ENCODE results near the gene DRD2. TPM values are rescaled to one million over a fixed set of nuclear protein-coding genes. Genes with fewer than 3 reads are reported as not detected.

DRD2 gene
- total RNA-seq, 4 donors from 2014 or later: 0.39 to 4.5 (median 1.3) TPM; not detected in 1

DNA sequence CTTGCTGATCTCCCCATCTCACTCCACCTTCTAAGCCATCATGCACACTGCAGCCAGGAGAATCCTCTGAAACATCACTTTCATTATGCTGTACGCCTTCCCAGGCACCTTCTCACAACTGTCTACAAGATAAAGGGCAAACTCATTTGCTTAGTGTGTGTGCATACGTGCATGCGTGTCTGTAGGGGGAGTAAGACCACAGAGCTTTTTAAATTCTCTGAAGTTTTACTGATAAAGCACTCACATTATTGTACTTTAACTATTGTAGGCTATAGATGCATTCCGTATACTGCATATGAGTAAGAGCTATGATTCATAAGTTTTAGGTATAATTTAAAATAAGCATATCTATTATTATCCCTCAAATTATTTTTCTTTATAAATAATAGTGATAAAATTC lies 102.9 kb downstream of the DRD2 start:
- TF ChIP-seq EP300 (IDR thresholded peaks at IDR 0.05) (no peak), POLR2A (IDR thresholded peaks at IDR 0.05) (no peak)
- TF ChIP-seq, protein P1, sequence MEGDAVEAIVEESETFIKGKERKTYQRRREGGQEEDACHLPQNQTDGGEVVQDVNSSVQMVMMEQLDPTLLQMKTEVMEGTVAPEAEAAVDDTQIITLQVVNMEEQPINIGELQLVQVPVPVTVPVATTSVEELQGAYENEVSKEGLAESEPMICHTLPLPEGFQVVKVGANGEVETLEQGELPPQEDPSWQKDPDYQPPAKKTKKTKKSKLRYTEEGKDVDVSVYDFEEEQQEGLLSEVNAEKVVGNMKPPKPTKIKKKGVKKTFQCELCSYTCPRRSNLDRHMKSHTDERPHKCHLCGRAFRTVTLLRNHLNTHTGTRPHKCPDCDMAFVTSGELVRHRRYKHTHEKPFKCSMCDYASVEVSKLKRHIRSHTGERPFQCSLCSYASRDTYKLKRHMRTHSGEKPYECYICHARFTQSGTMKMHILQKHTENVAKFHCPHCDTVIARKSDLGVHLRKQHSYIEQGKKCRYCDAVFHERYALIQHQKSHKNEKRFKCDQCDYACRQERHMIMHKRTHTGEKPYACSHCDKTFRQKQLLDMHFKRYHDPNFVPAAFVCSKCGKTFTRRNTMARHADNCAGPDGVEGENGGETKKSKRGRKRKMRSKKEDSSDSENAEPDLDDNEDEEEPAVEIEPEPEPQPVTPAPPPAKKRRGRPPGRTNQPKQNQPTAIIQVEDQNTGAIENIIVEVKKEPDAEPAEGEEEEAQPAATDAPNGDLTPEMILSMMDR (IDR thresholded peaks at IDR 0.05): no peak
- no peak for DNase-seq (ENCODE audit: low spot score in 2 of 2)
- H3K36me3 ChIP-seq: peaks cover 0 to 41% (median 7%) of the 10 kb centered on the region in 3 donors
- H3K9me3 ChIP-seq: no peaks in the 10 kb centered on the region
- H3K4me1 ChIP-seq: no peaks in the 10 kb centered on the region
- no peak overlapping the region for H3K27ac ChIP-seq
- 69 to 70% methylated on average over 4 of the region's 4 CpGs for WGBS, 2 donors
- no peak overlapping the region for H3K4me3 ChIP-seq
- H3K27me3 ChIP-seq: no peaks in the 10 kb centered on the region

DNA sequence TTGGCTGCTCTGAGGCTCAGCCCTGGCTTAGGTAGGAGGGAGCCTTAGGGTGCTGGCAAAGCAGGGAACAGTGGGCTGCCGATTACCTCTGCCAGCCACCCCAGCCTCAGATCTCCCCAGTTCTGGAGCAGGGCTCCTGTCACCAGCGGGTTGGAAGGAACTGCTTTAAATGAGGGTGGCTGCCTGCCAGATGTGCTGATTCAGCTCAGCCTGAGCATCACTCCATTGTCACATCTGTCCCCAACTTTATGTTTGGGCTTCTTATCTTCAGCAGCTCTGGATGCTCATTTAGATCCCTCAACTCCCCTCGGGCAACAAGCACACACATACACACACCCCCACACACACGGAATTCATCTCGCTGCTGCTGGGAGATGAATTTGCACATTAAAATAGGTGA lies 104.6 kb downstream of the DRD2 start:
- Histone ChIP-seq H3K9me3 (no peaks in the 10 kb centered on the region), H3K27ac (no peak overlapping the region), H3K4me3 (no peak overlapping the region), H3K27me3 (no peaks in the 10 kb centered on the region), H3K36me3 (peaks cover 0 to 58% (median 7%) of the 10 kb centered on the region in 3 donors), H3K4me1 (no peaks in the 10 kb centered on the region)
- TF ChIP-seq EP300 (IDR thresholded peaks at IDR 0.05) (no peak), POLR2A (IDR thresholded peaks at IDR 0.05) (no peak)
- TF ChIP-seq, protein P1 (IDR thresholded peaks at IDR 0.05): no peak
- WGBS, 2 donors: 73 to 75% methylated on average over 5 of the region's 5 CpGs
- DNase-seq (ENCODE audit: low spot score in 2 of 2): no peak

DNA sequence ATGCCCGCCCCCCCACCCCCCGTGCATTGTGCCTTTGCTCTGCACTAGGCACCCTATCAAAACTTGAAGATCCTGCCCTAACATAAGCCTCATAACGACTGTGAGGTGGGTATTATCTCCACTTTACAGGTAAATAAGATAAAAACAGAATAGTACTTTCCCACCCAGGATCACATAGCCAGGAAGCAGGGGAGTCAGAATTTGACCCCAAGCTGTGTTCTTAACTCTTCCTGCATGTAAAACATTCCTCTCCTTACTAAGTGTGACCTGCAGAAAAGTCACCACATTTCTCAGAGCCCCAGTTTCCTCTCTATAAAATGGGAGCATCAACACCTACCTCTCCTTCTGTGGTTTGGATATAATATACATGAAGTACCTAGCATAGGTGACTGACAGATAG lies 105.8 kb downstream of the DRD2 start:
- Histone ChIP-seq H3K9me3 (no peaks in the 10 kb centered on the region), H3K27me3 (no peaks in the 10 kb centered on the region), H3K27ac (no peak overlapping the region), H3K4me3 (no peak overlapping the region), H3K36me3 (peaks cover 0 to 70% (median 16%) of the 10 kb centered on the region in 3 donors), H3K4me1 (no peaks in the 10 kb centered on the region)
- no peak for DNase-seq (ENCODE audit: low spot score in 2 of 2)
- TF ChIP-seq, protein P1 (IDR thresholded peaks at IDR 0.05): no peak
- TF ChIP-seq EP300 (IDR thresholded peaks at IDR 0.05): no peak
- TF ChIP-seq POLR2A (IDR thresholded peaks at IDR 0.05): no peak
- WGBS, 2 donors: 72 to 87% methylated on average over 3 of the region's 3 CpGs

DNA sequence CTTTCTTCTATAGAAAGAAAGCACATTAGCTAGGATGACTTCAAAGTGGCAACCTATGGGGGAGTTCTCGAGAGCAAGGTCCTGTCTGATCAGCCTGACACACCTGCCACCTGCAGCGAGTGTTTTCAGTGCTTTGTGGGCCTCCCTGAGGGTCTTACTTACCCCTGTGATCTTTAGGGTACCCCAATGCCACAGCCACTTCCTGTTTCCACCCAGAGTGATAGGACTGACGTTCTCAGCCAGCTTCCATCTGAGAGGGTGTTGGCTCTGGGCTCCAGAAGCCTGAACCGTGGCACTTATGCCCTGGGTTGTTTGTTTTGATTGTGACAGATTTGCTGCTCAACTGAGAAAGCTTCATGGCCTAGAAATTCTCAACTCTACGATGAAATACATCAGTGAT lies 109.3 kb downstream of the DRD2 start:
- WGBS, 2 donors: 75 to 76% methylated on average over 5 of the region's 5 CpGs
- Histone ChIP-seq H3K27ac (no peak overlapping the region), H3K9me3 (no peaks in the 10 kb centered on the region), H3K4me1 (no peaks in the 10 kb centered on the region), H3K4me3 (no peak overlapping the region), H3K36me3 (peaks cover 0 to 97% (median 20%) of the 10 kb centered on the region in 3 donors), H3K27me3 (no peaks in the 10 kb centered on the region)
- no peak for DNase-seq (ENCODE audit: low spot score in 2 of 2)
- TF ChIP-seq, protein P1 (IDR thresholded peaks at IDR 0.05): no peak
- TF ChIP-seq POLR2A (IDR thresholded peaks at IDR 0.05) (no peak), EP300 (IDR thresholded peaks at IDR 0.05) (no peak)

DNA sequence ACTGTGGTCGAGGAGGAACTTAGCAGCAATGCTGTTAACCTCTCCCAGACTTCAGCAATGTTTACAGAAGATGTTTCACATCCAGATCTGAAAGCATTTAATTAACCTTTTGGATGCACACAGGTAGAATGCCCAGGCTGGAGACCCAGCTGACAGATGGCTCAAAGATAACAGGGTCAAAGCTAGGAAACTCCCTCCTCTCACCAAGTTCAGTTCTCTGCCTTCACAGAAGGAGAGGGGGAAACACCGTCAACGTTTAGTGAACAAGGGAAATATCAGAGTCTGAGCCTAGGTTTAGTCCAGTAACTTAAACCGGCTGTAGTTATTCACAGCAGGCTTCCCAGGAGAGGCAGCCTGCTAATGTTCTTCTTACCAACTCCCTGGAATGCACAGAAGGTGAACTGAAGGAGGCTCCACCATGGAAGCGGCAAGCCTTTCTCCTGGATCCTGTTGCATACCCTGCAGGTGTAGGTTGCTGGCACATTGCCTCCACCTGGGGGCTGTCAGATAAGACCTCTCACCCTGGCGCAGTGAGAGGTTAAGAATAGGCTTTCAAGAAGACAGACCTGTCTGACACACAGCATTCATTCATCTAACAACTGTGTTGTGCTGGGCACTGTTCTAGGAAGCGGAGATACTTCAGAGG lies 111.1 kb downstream of the DRD2 start:
- H3K27ac ChIP-seq: no peak overlapping the region
- WGBS, 2 donors: 73 to 78% methylated on average over 7 of the region's 7 CpGs
- no peaks in the 10 kb centered on the region for H3K4me1 ChIP-seq
- no peaks in the 10 kb centered on the region for H3K27me3 ChIP-seq
- H3K36me3 ChIP-seq: peaks cover 0 to 97% (median 21%) of the 10 kb centered on the region in 3 donors
- no peak for DNase-seq (ENCODE audit: low spot score in 2 of 2)
- H3K4me3 ChIP-seq: no peak overlapping the region
- no peaks in the 10 kb centered on the region for H3K9me3 ChIP-seq
- TF ChIP-seq POLR2A (IDR thresholded peaks at IDR 0.05) (no peak), EP300 (IDR thresholded peaks at IDR 0.05) (no peak)
- TF ChIP-seq, protein P1 (IDR thresholded peaks at IDR 0.05): no peak
